Measurements from ENCODE around the gene SEMA6B.

DNA sequence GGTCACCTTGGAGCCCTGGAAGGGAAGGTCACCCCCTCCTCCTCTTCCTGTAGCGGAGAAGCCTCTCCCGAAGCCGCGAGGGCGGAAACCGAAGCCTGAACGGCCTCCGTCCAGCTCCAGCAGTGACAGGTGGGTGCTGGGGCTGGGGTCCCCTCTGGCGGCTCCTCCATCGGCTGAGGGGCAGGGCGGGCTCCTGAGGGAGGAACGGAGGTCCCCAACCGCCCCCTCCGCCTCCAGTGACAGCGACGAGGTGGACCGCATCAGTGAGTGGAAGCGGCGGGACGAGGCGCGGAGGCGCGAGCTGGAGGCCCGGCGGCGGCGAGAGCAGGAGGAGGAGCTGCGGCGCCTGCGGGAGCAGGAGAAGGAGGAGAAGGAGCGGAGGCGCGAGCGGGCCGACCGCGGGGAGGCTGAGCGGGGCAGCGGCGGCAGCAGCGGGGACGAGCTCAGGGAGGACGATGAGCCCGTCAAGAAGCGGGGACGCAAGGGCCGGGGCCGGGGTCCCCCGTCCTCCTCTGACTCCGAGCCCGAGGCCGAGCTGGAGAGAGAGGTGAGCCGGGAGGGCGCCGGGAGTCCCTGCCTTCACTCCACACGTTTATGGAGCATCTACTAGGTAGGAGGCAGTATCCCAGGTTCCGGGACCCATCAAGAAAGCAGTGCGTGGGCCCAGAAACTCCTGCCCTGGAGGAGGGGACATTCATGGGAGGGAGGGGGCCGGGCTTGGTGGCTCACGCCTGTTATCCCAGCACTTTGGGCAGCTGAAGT lies 65.4 kb downstream of the SEMA6B start:
- TF ChIP-seq, protein P1, sequence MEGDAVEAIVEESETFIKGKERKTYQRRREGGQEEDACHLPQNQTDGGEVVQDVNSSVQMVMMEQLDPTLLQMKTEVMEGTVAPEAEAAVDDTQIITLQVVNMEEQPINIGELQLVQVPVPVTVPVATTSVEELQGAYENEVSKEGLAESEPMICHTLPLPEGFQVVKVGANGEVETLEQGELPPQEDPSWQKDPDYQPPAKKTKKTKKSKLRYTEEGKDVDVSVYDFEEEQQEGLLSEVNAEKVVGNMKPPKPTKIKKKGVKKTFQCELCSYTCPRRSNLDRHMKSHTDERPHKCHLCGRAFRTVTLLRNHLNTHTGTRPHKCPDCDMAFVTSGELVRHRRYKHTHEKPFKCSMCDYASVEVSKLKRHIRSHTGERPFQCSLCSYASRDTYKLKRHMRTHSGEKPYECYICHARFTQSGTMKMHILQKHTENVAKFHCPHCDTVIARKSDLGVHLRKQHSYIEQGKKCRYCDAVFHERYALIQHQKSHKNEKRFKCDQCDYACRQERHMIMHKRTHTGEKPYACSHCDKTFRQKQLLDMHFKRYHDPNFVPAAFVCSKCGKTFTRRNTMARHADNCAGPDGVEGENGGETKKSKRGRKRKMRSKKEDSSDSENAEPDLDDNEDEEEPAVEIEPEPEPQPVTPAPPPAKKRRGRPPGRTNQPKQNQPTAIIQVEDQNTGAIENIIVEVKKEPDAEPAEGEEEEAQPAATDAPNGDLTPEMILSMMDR (IDR thresholded peaks at IDR 0.05) = no peak
- no peak for TF ChIP-seq POLR2A (IDR thresholded peaks at IDR 0.05)
